ENCODE data around the gene WDR4.
"Not testable (repeated sequence)": the region's sequence is repeated elsewhere in the genome, so short reads cannot be mapped to it uniquely, and the experiment has no call there.

Gene WDR4

GRCh38 chr21:42841916-42842655, 37.3 kb downstream of the WDR4 start:
- peaks cover 27% of the 10 kb centered on the region for H3K79me1 ChIP-seq (ENCODE audit: low read length)
- not testable (repeated sequence) for H4K8ac ChIP-seq (ENCODE audit: low read depth, low read length); H3K27ac ChIP-seq (ENCODE audit: low read depth, low read length); H3K18ac ChIP-seq (ENCODE audit: low read length); H3K4ac ChIP-seq (ENCODE audit: low read depth, low read length); H3K56ac ChIP-seq (ENCODE audit: low read length); DNase-seq; H3K4me3 ChIP-seq (ENCODE audit: low read length); H3K9ac ChIP-seq (ENCODE audit: low read length); H2AK5ac ChIP-seq (ENCODE audit: low read length); H2BK120ac ChIP-seq (ENCODE audit: low read depth, low read length); H2BK5ac ChIP-seq (ENCODE audit: low read length); H2BK15ac ChIP-seq (replicated peaks; ENCODE audit: low read depth); H3K4me2 ChIP-seq (ENCODE audit: low read length); H3K23ac ChIP-seq (ENCODE audit: low read length); H4K5ac ChIP-seq (ENCODE audit: low read length); H3K4me1 ChIP-seq (ENCODE audit: control insufficient read depth, low read depth, low read length); H3K27me3 ChIP-seq (ENCODE audit: insufficient read depth, low read length, poor library complexity)
- peaks cover 15% of the 10 kb centered on the region for H3K79me2 ChIP-seq (ENCODE audit: control insufficient read depth, insufficient read depth, low read length)
- peaks cover 24% of the 10 kb centered on the region for H3K36me3 ChIP-seq (ENCODE audit: control insufficient read depth, insufficient read depth, low read length)
- no CpG with 5 or more reads among the region's 22 CpGs for WGBS (ENCODE audit: extremely low coverage, insufficient coverage, low lambda C conversion rate)

GRCh38 chr21:42841156-42841915, 38.0 kb downstream of the WDR4 start:
- H3K4me3 ChIP-seq (ENCODE audit: low read length): no peak overlapping the region
- no peak overlapping the region for H2BK15ac ChIP-seq (replicated peaks; ENCODE audit: low read depth)
- WGBS (ENCODE audit: extremely low coverage, insufficient coverage, low lambda C conversion rate): no CpG with 5 or more reads among the region's 21 CpGs
- peaks cover 26% of the 10 kb centered on the region for H3K36me3 ChIP-seq (ENCODE audit: control insufficient read depth, insufficient read depth, low read length)
- no peak overlapping the region for H3K4ac ChIP-seq (ENCODE audit: low read depth, low read length)
- H3K79me2 ChIP-seq (ENCODE audit: control insufficient read depth, insufficient read depth, low read length): peaks cover 15% of the 10 kb centered on the region
- H3K4me2 ChIP-seq (ENCODE audit: low read length): no peak overlapping the region
- no peak overlapping the region for H2BK120ac ChIP-seq (ENCODE audit: low read depth, low read length)
- H3K23ac ChIP-seq (ENCODE audit: low read length): no peak overlapping the region
- H4K5ac ChIP-seq (ENCODE audit: low read length): no peak overlapping the region
- H3K27ac ChIP-seq (ENCODE audit: low read depth, low read length): no peak overlapping the region
- H3K56ac ChIP-seq (ENCODE audit: low read length): no peak overlapping the region
- H3K9ac ChIP-seq (ENCODE audit: low read length): no peak overlapping the region
- no peaks in the 10 kb centered on the region for H3K27me3 ChIP-seq (ENCODE audit: insufficient read depth, low read length, poor library complexity)
- DNase-seq: no peak
- no peak overlapping the region for H2BK5ac ChIP-seq (ENCODE audit: low read length)
- no peak overlapping the region for H3K18ac ChIP-seq (ENCODE audit: low read length)
- no peak overlapping the region for H4K8ac ChIP-seq (ENCODE audit: low read depth, low read length)
- no peak overlapping the region for H2AK5ac ChIP-seq (ENCODE audit: low read length)
- no peaks in the 10 kb centered on the region for H3K4me1 ChIP-seq (ENCODE audit: control insufficient read depth, low read depth, low read length)
- peaks cover 27% of the 10 kb centered on the region for H3K79me1 ChIP-seq (ENCODE audit: low read length)

GRCh38 chr21:42840411-42841155, 38.8 kb downstream of the WDR4 start:
- H3K9ac ChIP-seq (ENCODE audit: low read length): no peak overlapping the region
- peaks cover 28% of the 10 kb centered on the region for H3K36me3 ChIP-seq (ENCODE audit: control insufficient read depth, insufficient read depth, low read length)
- H3K23ac ChIP-seq (ENCODE audit: low read length): no peak overlapping the region
- no peak overlapping the region for H3K56ac ChIP-seq (ENCODE audit: low read length)
- H3K79me2 ChIP-seq (ENCODE audit: control insufficient read depth, insufficient read depth, low read length): peaks cover 12% of the 10 kb centered on the region
- H3K4me1 ChIP-seq (ENCODE audit: control insufficient read depth, low read depth, low read length): no peaks in the 10 kb centered on the region
- H3K27ac ChIP-seq (ENCODE audit: low read depth, low read length): no peak overlapping the region
- no peak overlapping the region for H3K4me2 ChIP-seq (ENCODE audit: low read length)
- H4K5ac ChIP-seq (ENCODE audit: low read length): no peak overlapping the region
- H3K18ac ChIP-seq (ENCODE audit: low read length): no peak overlapping the region
- no peak overlapping the region for H2BK15ac ChIP-seq (replicated peaks; ENCODE audit: low read depth)
- no peak overlapping the region for H2BK5ac ChIP-seq (ENCODE audit: low read length)
- no peak overlapping the region for H4K8ac ChIP-seq (ENCODE audit: low read depth, low read length)
- peaks cover 21% of the 10 kb centered on the region for H3K79me1 ChIP-seq (ENCODE audit: low read length)
- DNase-seq: no peak
- H3K27me3 ChIP-seq (ENCODE audit: insufficient read depth, low read length, poor library complexity): no peaks in the 10 kb centered on the region
- H3K4ac ChIP-seq (ENCODE audit: low read depth, low read length): no peak overlapping the region
- no peak overlapping the region for H3K4me3 ChIP-seq (ENCODE audit: low read length)
- H2BK120ac ChIP-seq (ENCODE audit: low read depth, low read length): no peak overlapping the region
- WGBS (ENCODE audit: extremely low coverage, insufficient coverage, low lambda C conversion rate): 100% methylated on average over 1 of the region's 14 CpGs
- no peak overlapping the region for H2AK5ac ChIP-seq (ENCODE audit: low read length)

GRCh38 chr21:42839271-42840231, 39.8 kb downstream of the WDR4 start:
- no CpG with 5 or more reads among the region's 29 CpGs for WGBS (ENCODE audit: extremely low coverage, insufficient coverage, low lambda C conversion rate)
- H3K4me1 ChIP-seq (ENCODE audit: control insufficient read depth, low read depth, low read length): no peaks in the 10 kb centered on the region
- peaks cover 13% of the 10 kb centered on the region for H3K79me1 ChIP-seq (ENCODE audit: low read length)
- no peak overlapping the region for H3K27ac ChIP-seq (ENCODE audit: low read depth, low read length)
- no peak overlapping the region for H2BK120ac ChIP-seq (ENCODE audit: low read depth, low read length)
- no peak overlapping the region for H3K23ac ChIP-seq (ENCODE audit: low read length)
- H4K8ac ChIP-seq (ENCODE audit: low read depth, low read length): no peak overlapping the region
- H3K79me2 ChIP-seq (ENCODE audit: control insufficient read depth, insufficient read depth, low read length): peaks cover 8% of the 10 kb centered on the region
- no peak overlapping the region for H4K5ac ChIP-seq (ENCODE audit: low read length)
- no peaks in the 10 kb centered on the region for H3K27me3 ChIP-seq (ENCODE audit: insufficient read depth, low read length, poor library complexity)
- no peak overlapping the region for H3K4me3 ChIP-seq (ENCODE audit: low read length)
- DNase-seq: no peak
- no peak overlapping the region for H2AK5ac ChIP-seq (ENCODE audit: low read length)
- no peak overlapping the region for H3K56ac ChIP-seq (ENCODE audit: low read length)
- H3K4ac ChIP-seq (ENCODE audit: low read depth, low read length): no peak overlapping the region
- no peak overlapping the region for H2BK5ac ChIP-seq (ENCODE audit: low read length)
- H2BK15ac ChIP-seq (replicated peaks; ENCODE audit: low read depth): no peak overlapping the region
- no peak overlapping the region for H3K9ac ChIP-seq (ENCODE audit: low read length)
- H3K36me3 ChIP-seq (ENCODE audit: control insufficient read depth, insufficient read depth, low read length): peaks cover 25% of the 10 kb centered on the region
- H3K18ac ChIP-seq (ENCODE audit: low read length): no peak overlapping the region
- no peak overlapping the region for H3K4me2 ChIP-seq (ENCODE audit: low read length)

GRCh38 chr21:42838212-42838690, 41.1 kb downstream of the WDR4 start:
- not testable (repeated sequence) for H2BK15ac ChIP-seq (replicated peaks; ENCODE audit: low read depth); H2BK5ac ChIP-seq (ENCODE audit: low read length); H3K4me2 ChIP-seq (ENCODE audit: low read length); H3K9ac ChIP-seq (ENCODE audit: low read length); H3K4me3 ChIP-seq (ENCODE audit: low read length); H2AK5ac ChIP-seq (ENCODE audit: low read length); H3K79me1 ChIP-seq (ENCODE audit: low read length); H3K56ac ChIP-seq (ENCODE audit: low read length); H4K8ac ChIP-seq (ENCODE audit: low read depth, low read length); H3K18ac ChIP-seq (ENCODE audit: low read length); H3K79me2 ChIP-seq (ENCODE audit: control insufficient read depth, insufficient read depth, low read length); H3K4me1 ChIP-seq (ENCODE audit: control insufficient read depth, low read depth, low read length); H2BK120ac ChIP-seq (ENCODE audit: low read depth, low read length); H3K4ac ChIP-seq (ENCODE audit: low read depth, low read length); DNase-seq; H4K5ac ChIP-seq (ENCODE audit: low read length); H3K27ac ChIP-seq (ENCODE audit: low read depth, low read length); H3K27me3 ChIP-seq (ENCODE audit: insufficient read depth, low read length, poor library complexity); H3K23ac ChIP-seq (ENCODE audit: low read length)
- peaks cover 22% of the 10 kb centered on the region for H3K36me3 ChIP-seq (ENCODE audit: control insufficient read depth, insufficient read depth, low read length)
- WGBS (ENCODE audit: extremely low coverage, insufficient coverage, low lambda C conversion rate): no CpG with 5 or more reads among the region's 8 CpGs

Data from mesendoderm (in vitro differentiated cells).